OCI-LY7 (cell line): ENCODE measurements around the gene FSTL1. TPM values are rescaled to one million over a fixed set of nuclear protein-coding genes. Genes with fewer than 3 reads are reported as not detected.
"Not testable (repeated sequence)": the region's sequence is repeated elsewhere in the genome, so short reads cannot be mapped to it uniquely, and the experiment has no call there.

Experiments
- BruUV-seq: library from RNA; stranded (reverse); fragments of 400-500 nt; replicated peaks from 2 replicates; lab custom pipeline; 2021; lab: Mats Ljungman, UMichigan
- CTCF ChIA-PET: fragments of 300-600 bp; sonication (Branson Sonifier 250); formaldehyde crosslinking; loops from one replicate; lab custom pipeline; 2022; ENCODE audit warnings: antibody characterized with exemption; ENCODE audit not compliant: unreplicated experiment; lab: Charles Lee
- POLR2A ChIA-PET: fragments of 300-600 bp; sonication (Branson Sonifier 250); formaldehyde crosslinking; loops from one replicate; lab custom pipeline; 2022; ENCODE audit warnings: antibody characterized with exemption; lab: Charles Lee
- DNase-seq: peaks from one replicate; pipeline ENCODE4 v3.0.0-alpha.2; 2015; ENCODE audit warnings: low spot score
- H2AFZ ChIP-seq: fragments of 200-600 bp; sonication (generic), shearing (Covaris generic); 2 replicates; pipeline ENCODE4 v1.6.1; 2014; ENCODE audit warnings: mild to moderate bottlenecking, antibody characterized with exemption, low read length, moderate library complexity
- H3K27ac ChIP-seq: fragments of 200-600 bp; sonication (generic); 2 replicates; pipeline ENCODE4 v1.5.1; 2014; ENCODE audit warnings: mixed run types, low read depth, mild to moderate bottlenecking, moderate library complexity, low read length, inconsistent platforms; ENCODE audit not compliant: poor library complexity, severe bottlenecking
- H3K36me3 ChIP-seq: fragments of 200-600 bp; sonication (generic); 2 replicates; pipeline ENCODE4 v1.6.1; 2014; ENCODE audit warnings: mild to moderate bottlenecking, antibody characterized with exemption, low read length, moderate library complexity, mixed read lengths; ENCODE audit not compliant: insufficient read depth
- H3K4me1 ChIP-seq: fragments of 200-600 bp; sonication (generic); 2 replicates; pipeline ENCODE4 v1.5.1; 2014; ENCODE audit warnings: mild to moderate bottlenecking, low read length; ENCODE audit not compliant: insufficient read depth, poor library complexity, severe bottlenecking
- H3K4me2 ChIP-seq: fragments of 200-600 bp; sonication (generic); 2 replicates; pipeline ENCODE4 v1.6.1; 2014; ENCODE audit warnings: mild to moderate bottlenecking, low read length
- H3K4me3 ChIP-seq: fragments of 200-600 bp; sonication (generic); 2 replicates; pipeline ENCODE4 v1.5.1; 2014; ENCODE audit warnings: mild to moderate bottlenecking, low read depth, low read length; ENCODE audit not compliant: poor library complexity, severe bottlenecking
- H3K79me2 ChIP-seq: fragments of 200-600 bp; sonication (generic); 2 replicates; pipeline ENCODE4 v1.6.1; 2016; ENCODE audit warnings: low read depth, mild to moderate bottlenecking, low read length, moderate library complexity, mixed read lengths; ENCODE audit not compliant: insufficient read depth
- H3K9me2 ChIP-seq: fragments of 200-600 bp; sonication (generic); 2 replicates; pipeline ENCODE4 v1.6.1; 2016; ENCODE audit warnings: mild to moderate bottlenecking, low read length, mixed read lengths; ENCODE audit not compliant: insufficient read depth
- H3K9me3 ChIP-seq: fragments of 200-600 bp; sonication (generic); 2 replicates; pipeline ENCODE4 v1.6.1; 2014; ENCODE audit warnings: mild to moderate bottlenecking, mixed run types, low read length, mixed read lengths
- H4K20me1 ChIP-seq: fragments of 200-600 bp; sonication (generic); 2 replicates; pipeline ENCODE4 v1.6.1; 2014; ENCODE audit warnings: mild to moderate bottlenecking, antibody characterized with exemption, low read length, moderate library complexity, mixed read lengths; ENCODE audit not compliant: insufficient read depth
- EZH2phosphoT487 ChIP-seq: fragments of 200-600 bp; sonication (generic); IDR thresholded peaks from 2 replicates; pipeline ENCODE4 v1.6.1; 2018; ENCODE audit warnings: low read depth, borderline replicate concordance, mild to moderate bottlenecking, mixed run types, antibody characterized with exemption, low read length, moderate library complexity, mixed read lengths
- intact Hi-C: fragments of 100-400 bp; cut with micrococcal nuclease; formaldehyde crosslinking; loops from one replicate; pipeline ENCODE4 v1.10.0; 2022; ENCODE audit not compliant: unreplicated experiment
- total RNA-seq, 2 experiments: library from RNA; depleted of rRNA in 1 of 2; stranded (reverse); fragments of >200 nt in 1 of 2; shearing (Covaris generic) in 1 of 2; gene quantifications; 2 replicates each; pipeline ENCODE4 v1.2.3, GENCODE V29; 2014 to 2022
- TF ChIP-seq, protein P1 (sequence below): fragments of 200-600 bp; sonication (generic); conservative IDR thresholded peaks from 2 replicates; pipeline ENCODE4 v1.5.1; 2014; ENCODE audit warnings: mild to moderate bottlenecking, antibody characterized with exemption, low read length, moderate library complexity, mixed read lengths

FSTL1 gene
- total RNA-seq, 2 experiments from 2014 or later = 0.09 to 0.74 TPM

- Histone ChIP-seq H3K4me1 (no peaks in the 10 kb centered on the region), H2AFZ (no peak overlapping the region), H3K9me2 (no peaks in the 10 kb centered on the region), H3K27ac (no peak overlapping the region), H3K4me3 (no peak overlapping the region), H3K79me2 (no peaks in the 10 kb centered on the region), H3K9me3 (no peaks in the 10 kb centered on the region), H3K4me2 (no peak overlapping the region), H3K36me3 (no peaks in the 10 kb centered on the region), H4K20me1 (no peaks in the 10 kb centered on the region)
- POLR2A ChIA-PET = interaction anchor here (0.6 to 1.2 kb wide), 2 partner anchors 16 to 49 kb away, joined by 3 read pairs; no protein-coding TSS in a partner anchor
- TF ChIP-seq EZH2phosphoT487 = no peak
- TF ChIP-seq, protein P1, sequence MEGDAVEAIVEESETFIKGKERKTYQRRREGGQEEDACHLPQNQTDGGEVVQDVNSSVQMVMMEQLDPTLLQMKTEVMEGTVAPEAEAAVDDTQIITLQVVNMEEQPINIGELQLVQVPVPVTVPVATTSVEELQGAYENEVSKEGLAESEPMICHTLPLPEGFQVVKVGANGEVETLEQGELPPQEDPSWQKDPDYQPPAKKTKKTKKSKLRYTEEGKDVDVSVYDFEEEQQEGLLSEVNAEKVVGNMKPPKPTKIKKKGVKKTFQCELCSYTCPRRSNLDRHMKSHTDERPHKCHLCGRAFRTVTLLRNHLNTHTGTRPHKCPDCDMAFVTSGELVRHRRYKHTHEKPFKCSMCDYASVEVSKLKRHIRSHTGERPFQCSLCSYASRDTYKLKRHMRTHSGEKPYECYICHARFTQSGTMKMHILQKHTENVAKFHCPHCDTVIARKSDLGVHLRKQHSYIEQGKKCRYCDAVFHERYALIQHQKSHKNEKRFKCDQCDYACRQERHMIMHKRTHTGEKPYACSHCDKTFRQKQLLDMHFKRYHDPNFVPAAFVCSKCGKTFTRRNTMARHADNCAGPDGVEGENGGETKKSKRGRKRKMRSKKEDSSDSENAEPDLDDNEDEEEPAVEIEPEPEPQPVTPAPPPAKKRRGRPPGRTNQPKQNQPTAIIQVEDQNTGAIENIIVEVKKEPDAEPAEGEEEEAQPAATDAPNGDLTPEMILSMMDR = no peak
- intact Hi-C loops = no loop called here
- CTCF ChIA-PET = no interaction called here
- BruUV-seq = no TSS peak
- DNase-seq = no peak
Measured at GRCh38 chr3:120382941-120383447, 67.8 kb downstream of the FSTL1 start.

- DNase-seq = no peak
- Histone ChIP-seq H3K9me2 (no peaks in the 10 kb centered on the region), H3K79me2 (no peaks in the 10 kb centered on the region), H2AFZ (no peak overlapping the region), H3K4me3 (no peak overlapping the region), H4K20me1 (no peaks in the 10 kb centered on the region), H3K36me3 (no peaks in the 10 kb centered on the region), H3K9me3 (no peaks in the 10 kb centered on the region), H3K4me1 (no peaks in the 10 kb centered on the region), H3K27ac (no peak overlapping the region), H3K4me2 (no peak overlapping the region)
- no peak for TF ChIP-seq EZH2phosphoT487
- TF ChIP-seq, protein P1 = no peak
- POLR2A ChIA-PET = no interaction called here
- CTCF ChIA-PET = no interaction called here
- no TSS peak for BruUV-seq
- intact Hi-C loops = no loop called here
Measured at GRCh38 chr3:120381503-120381902, 69.3 kb downstream of the FSTL1 start.

GRCh38 chr3:120377948-120378347 is 72.8 kb downstream of the FSTL1 start:
- H3K27ac ChIP-seq, intact Hi-C loops, H2AFZ ChIP-seq, H3K4me1 ChIP-seq, DNase-seq, POLR2A ChIA-PET, H4K20me1 ChIP-seq, H3K79me2 ChIP-seq, H3K9me3 ChIP-seq, H3K4me2 ChIP-seq, H3K36me3 ChIP-seq, BruUV-seq, CTCF ChIA-PET, H3K9me2 ChIP-seq, H3K4me3 ChIP-seq: not testable (repeated sequence)
